RPMI8226 (cell line): ENCODE results near the gene EOLA1.
A peak's percentile ranks its signal among the peaks of the same experiment; 100 is the strongest.
"Not testable (repeated sequence)": the region's sequence is repeated elsewhere in the genome, so short reads cannot be mapped to it uniquely, and the experiment has no call there.

Experiments used
- DNase-seq: peaks from one replicate; pipeline ENCODE4 v3.0.0-alpha.2; 2015

The EOLA1 gene

GRCh38 chrX:149546962-149547361 is 6.2 kb downstream of the EOLA1 start:
- not testable (repeated sequence) for DNase-seq

- DNase-seq = not testable (repeated sequence)
These were observed 7.0 kb downstream of the EOLA1 start for GRCh38 chrX:149547782-149548181.

- not testable (repeated sequence) for DNase-seq
These were observed 8.9 kb downstream of the EOLA1 start, which contains the start of gene HSFX3 for GRCh38 chrX:149549701-149550100. Gene HSFX3, minus strand, starts transcription at chrX:149549924. Its CDS starts 72 bp downstream, at chrX:149549852.

GRCh38 chrX:149550454-149550853 is 9.6 kb downstream of the EOLA1 start:
- DNase-seq = not testable (repeated sequence)

GRCh38 chrX:149551245-149551938 is 10.6 kb downstream of the EOLA1 start:
- not testable (repeated sequence) for DNase-seq

GRCh38 chrX:149551939-149552248 is 11.1 kb downstream of the EOLA1 start:
- DNase-seq = not testable (repeated sequence)

GRCh38 chrX:149555251-149555650 is 14.4 kb downstream of the EOLA1 start:
- not testable (repeated sequence) for DNase-seq

GRCh38 chrX:149563359-149563758 is 22.5 kb downstream of the EOLA1 start:
- DNase-seq = no peak

GRCh38 chrX:149567621-149568417 is 27.0 kb downstream of the EOLA1 start:
- no peak for DNase-seq

GRCh38 chrX:149568701-149569296 is 28.0 kb downstream of the EOLA1 start:
- no peak for DNase-seq

- no peak for DNase-seq
These were observed 29.0 kb downstream of the EOLA1 start for GRCh38 chrX:149569770-149570169.

- no peak for DNase-seq
These were observed 29.9 kb downstream of the EOLA1 start for GRCh38 chrX:149570668-149571067.

- DNase-seq = no peak
These were observed 31.0 kb downstream of the EOLA1 start for GRCh38 chrX:149571770-149572169.

- DNase-seq = peak; percentile 2
These were observed 31.9 kb downstream of the EOLA1 start for GRCh38 chrX:149572743-149573142.

- DNase-seq = not testable (repeated sequence)
These were observed 32.6 kb downstream of the EOLA1 start for GRCh38 chrX:149573456-149573855.

- DNase-seq = not testable (repeated sequence)
These were observed 44.8 kb downstream of the EOLA1 start for GRCh38 chrX:149585631-149586030.

- DNase-seq = not testable (repeated sequence)
These were observed 46.5 kb downstream of the EOLA1 start, which contains the start of gene MAGEA9B for GRCh38 chrX:149587359-149587758. Gene MAGEA9B, minus strand, starts transcription at chrX:149587459. Its CDS starts 4,280 bp downstream, at chrX:149583179.

- DNase-seq = not testable (repeated sequence)
These were observed 50.2 kb downstream of the EOLA1 start for GRCh38 chrX:149590993-149591392.

GRCh38 chrX:149595214-149595613 is 54.4 kb downstream of the EOLA1 start, which contains the start of gene HSFX2:
Gene HSFX2, minus strand, starts transcription at chrX:149595314. Its CDS starts 614 bp downstream, at chrX:149594700.
- not testable (repeated sequence) for DNase-seq

- not testable (repeated sequence) for DNase-seq
These were observed 55.1 kb downstream of the EOLA1 start for GRCh38 chrX:149595943-149596342.
